ENCODE results near the gene PDE8A.

- TF ChIP-seq, protein P1, sequence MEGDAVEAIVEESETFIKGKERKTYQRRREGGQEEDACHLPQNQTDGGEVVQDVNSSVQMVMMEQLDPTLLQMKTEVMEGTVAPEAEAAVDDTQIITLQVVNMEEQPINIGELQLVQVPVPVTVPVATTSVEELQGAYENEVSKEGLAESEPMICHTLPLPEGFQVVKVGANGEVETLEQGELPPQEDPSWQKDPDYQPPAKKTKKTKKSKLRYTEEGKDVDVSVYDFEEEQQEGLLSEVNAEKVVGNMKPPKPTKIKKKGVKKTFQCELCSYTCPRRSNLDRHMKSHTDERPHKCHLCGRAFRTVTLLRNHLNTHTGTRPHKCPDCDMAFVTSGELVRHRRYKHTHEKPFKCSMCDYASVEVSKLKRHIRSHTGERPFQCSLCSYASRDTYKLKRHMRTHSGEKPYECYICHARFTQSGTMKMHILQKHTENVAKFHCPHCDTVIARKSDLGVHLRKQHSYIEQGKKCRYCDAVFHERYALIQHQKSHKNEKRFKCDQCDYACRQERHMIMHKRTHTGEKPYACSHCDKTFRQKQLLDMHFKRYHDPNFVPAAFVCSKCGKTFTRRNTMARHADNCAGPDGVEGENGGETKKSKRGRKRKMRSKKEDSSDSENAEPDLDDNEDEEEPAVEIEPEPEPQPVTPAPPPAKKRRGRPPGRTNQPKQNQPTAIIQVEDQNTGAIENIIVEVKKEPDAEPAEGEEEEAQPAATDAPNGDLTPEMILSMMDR (IDR thresholded peaks at IDR 0.05): no peak
- no peak for TF ChIP-seq POLR2A (IDR thresholded peaks at IDR 0.05)
Observed at GRCh38 chr15:85048430-85048829, 66.8 kb downstream of the PDE8A start.
